WI38 (cell line): ENCODE data around the gene SLIT1.

ENCODE experiments used
- H3K4me3 ChIP-seq: 2 replicates; pipeline ENCODE4 v1.5.1; 2011; ENCODE audit warnings: low read depth, mild to moderate bottlenecking, control low read depth, low read length
- TF ChIP-seq, protein P1 (sequence below): IDR thresholded peaks from 2 replicates; pipeline ENCODE4 v1.5.1; 2012; ENCODE audit warnings: low read depth, mild to moderate bottlenecking, control low read depth, low read length

The SLIT1 gene

DNA sequence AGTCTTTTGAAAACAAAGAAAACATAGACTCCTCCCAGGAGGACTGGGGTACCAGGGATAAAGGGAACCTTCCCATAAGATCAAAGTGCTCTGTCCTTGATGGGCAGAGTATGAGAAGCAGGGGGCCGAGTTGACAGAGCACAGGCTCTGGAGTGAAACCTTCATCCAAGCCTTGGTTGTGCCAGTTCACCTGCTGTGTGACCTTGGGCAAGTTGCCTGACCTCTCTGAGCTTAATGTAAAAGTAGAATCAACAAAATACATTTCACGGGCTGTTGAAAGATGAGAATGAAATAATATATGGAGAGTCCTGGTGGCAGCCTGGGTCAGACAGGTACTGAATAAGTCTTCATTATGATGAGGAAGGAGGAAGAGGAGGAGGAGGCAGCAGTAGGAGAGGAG, 69.9 kb downstream of the SLIT1 start:
- H3K4me3 ChIP-seq: no peak overlapping the region
- TF ChIP-seq, protein P1, sequence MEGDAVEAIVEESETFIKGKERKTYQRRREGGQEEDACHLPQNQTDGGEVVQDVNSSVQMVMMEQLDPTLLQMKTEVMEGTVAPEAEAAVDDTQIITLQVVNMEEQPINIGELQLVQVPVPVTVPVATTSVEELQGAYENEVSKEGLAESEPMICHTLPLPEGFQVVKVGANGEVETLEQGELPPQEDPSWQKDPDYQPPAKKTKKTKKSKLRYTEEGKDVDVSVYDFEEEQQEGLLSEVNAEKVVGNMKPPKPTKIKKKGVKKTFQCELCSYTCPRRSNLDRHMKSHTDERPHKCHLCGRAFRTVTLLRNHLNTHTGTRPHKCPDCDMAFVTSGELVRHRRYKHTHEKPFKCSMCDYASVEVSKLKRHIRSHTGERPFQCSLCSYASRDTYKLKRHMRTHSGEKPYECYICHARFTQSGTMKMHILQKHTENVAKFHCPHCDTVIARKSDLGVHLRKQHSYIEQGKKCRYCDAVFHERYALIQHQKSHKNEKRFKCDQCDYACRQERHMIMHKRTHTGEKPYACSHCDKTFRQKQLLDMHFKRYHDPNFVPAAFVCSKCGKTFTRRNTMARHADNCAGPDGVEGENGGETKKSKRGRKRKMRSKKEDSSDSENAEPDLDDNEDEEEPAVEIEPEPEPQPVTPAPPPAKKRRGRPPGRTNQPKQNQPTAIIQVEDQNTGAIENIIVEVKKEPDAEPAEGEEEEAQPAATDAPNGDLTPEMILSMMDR: no peak

DNA sequence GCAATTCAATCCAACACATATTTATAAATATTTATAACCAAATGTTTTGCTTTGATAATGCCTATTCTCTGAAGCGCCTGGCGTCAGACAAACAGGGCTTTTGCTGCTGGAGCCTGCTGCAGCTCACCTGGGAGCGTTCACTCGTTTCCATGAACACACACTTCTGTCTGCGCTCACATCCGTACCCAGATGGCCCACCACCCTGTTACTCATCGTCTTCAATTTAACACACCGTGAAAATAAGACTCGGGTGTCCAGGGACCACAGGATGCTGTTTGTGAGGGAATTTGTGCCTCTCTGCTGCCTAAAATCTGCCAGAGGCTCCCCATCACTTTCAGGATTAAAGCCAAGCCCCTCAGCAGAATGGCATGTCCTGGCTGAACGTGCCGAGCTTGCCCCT, 74.1 kb downstream of the SLIT1 start:
- TF ChIP-seq, protein P1: no peak
- no peak overlapping the region for H3K4me3 ChIP-seq

DNA sequence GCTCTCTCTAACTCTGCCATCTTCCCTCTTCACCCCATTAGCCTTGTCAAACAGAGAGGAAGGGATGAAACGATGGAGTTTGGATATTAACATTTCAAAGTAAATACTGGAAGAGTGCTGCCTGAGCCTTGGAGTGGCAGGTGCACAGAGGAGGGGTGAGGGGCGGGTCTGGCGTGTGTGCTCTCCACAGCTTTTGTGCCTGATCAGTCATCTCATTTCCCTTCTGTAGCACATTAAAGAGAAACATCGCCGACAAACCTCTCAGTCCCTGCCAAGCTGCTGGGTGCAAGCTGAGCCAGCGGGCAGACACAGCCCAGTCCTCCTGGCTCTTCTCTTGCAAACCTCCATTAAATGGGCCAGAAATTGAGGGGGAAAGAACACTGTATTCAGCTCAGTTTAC, 76.2 kb downstream of the SLIT1 start:
- TF ChIP-seq, protein P1: no peak
- H3K4me3 ChIP-seq: no peak overlapping the region

DNA sequence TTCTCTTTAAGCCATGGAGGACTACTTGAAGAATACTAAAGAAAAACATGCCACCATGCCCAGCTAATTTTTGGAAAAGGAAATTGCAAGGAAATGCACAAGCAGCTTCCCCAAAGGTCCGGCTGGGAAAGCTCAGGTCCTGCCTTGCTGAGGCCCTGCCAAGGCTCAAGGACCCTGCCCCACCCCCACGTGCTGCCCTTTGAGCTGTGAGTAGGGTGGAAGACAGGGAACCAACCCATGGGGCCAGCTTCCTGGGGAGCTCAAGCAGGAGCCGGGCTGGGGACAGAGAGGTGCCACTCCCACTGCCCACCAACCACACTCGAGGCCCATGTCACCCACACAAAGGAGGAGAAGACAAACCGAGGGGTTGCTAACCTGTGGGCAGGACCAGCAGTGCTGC, 78.2 kb downstream of the SLIT1 start:
- TF ChIP-seq, protein P1: no peak
- no peak overlapping the region for H3K4me3 ChIP-seq

DNA sequence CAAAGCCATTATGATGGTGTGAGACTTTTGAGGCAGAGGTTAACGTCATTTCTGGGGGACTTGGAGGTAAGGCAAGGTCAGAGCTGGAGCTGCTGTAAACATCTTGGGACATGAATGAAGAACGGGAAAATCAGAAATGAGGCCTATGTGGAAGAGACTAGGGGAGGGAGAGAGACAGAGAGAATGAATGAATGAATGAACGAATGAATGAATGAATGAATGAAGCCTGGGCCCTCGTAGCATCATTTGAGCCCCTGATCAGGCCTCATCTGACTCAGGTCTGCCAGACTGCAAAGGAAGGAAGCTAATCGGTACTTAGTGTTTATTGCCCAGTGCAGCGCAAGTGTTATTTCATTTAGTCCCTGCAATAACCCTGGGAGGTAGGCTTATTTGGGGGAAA, 79.6 kb downstream of the SLIT1 start:
- TF ChIP-seq, protein P1: no peak
- H3K4me3 ChIP-seq: no peak overlapping the region

DNA sequence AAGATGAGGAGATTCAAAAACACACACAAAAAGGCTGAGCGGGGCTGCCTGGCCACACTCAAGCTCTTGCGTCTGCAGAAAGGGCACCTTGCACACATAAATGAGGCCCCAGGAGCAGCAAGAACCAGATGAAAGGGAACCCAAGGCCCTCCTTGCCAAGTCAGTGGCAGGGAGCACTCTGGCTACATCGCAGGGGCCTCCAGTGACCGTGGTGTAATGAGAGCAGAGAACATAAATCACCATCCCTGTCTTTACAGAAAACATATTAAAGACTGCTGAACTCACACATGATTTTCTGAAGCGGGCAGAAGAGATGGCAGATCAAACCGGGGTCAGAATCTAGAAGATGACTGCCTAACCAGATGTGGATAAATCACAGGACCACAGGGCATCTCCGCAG, 80.5 kb downstream of the SLIT1 start:
- TF ChIP-seq, protein P1: no peak
- H3K4me3 ChIP-seq: no peak overlapping the region

DNA sequence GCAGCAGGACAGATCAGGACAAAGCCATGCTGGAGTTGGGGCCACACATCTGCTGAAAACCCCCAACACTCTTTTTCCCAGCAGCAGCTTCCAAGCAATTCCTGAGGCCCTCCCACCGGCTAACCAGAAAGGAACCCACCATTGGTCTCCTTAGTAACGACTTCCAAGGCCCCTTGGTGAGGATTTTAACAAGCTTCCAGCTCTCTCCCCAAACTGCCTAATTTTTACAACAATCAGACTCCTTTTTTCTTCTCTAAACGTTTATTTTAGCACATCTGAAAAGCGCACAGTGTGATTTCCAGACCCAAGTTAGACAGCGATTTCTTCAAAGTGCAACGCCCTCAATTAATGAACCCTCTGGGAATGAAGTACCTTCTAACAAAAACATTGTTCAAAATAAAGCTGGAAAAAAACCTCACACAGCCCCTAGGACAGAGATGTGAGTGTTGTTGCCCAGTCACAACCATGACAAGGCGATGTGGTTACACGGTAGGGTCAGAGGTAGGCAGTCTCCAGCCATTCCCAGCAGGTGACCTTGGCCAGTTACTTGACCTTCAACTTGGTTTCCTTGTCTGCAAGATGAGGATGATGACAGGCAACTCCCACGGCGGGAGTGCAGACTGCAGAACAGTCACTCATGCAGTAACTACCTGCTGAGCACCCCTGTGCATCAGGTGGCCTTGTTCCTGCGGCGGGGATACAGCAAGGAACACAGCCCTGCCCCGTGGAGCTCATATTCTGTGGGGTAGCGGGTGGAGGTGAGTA, 82.3 kb downstream of the SLIT1 start:
- H3K4me3 ChIP-seq: no peak overlapping the region
- TF ChIP-seq, protein P1: no peak
